VCaP (cell line): ENCODE results near the gene PAFAH1B1.
"Not testable (repeated sequence)": the region's sequence is repeated elsewhere in the genome, so short reads cannot be mapped to it uniquely, and the experiment has no call there.

Experiments
- H3K27ac ChIP-seq: fragments of 450-650 bp; 2 replicates; pipeline ENCODE4 v1.5.1; 2017
- TF ChIP-seq, protein P1 (sequence below): fragments of 450-650 bp; conservative IDR thresholded peaks from 2 replicates; pipeline ENCODE4 v1.5.1; 2017; ENCODE audit warnings: mild to moderate bottlenecking, moderate library complexity

Gene PAFAH1B1

GRCh38 chr17:2560658-2561057, 32.8 kb upstream of the PAFAH1B1 start:
- TF ChIP-seq, protein P1, sequence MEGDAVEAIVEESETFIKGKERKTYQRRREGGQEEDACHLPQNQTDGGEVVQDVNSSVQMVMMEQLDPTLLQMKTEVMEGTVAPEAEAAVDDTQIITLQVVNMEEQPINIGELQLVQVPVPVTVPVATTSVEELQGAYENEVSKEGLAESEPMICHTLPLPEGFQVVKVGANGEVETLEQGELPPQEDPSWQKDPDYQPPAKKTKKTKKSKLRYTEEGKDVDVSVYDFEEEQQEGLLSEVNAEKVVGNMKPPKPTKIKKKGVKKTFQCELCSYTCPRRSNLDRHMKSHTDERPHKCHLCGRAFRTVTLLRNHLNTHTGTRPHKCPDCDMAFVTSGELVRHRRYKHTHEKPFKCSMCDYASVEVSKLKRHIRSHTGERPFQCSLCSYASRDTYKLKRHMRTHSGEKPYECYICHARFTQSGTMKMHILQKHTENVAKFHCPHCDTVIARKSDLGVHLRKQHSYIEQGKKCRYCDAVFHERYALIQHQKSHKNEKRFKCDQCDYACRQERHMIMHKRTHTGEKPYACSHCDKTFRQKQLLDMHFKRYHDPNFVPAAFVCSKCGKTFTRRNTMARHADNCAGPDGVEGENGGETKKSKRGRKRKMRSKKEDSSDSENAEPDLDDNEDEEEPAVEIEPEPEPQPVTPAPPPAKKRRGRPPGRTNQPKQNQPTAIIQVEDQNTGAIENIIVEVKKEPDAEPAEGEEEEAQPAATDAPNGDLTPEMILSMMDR = no peak

DNA sequence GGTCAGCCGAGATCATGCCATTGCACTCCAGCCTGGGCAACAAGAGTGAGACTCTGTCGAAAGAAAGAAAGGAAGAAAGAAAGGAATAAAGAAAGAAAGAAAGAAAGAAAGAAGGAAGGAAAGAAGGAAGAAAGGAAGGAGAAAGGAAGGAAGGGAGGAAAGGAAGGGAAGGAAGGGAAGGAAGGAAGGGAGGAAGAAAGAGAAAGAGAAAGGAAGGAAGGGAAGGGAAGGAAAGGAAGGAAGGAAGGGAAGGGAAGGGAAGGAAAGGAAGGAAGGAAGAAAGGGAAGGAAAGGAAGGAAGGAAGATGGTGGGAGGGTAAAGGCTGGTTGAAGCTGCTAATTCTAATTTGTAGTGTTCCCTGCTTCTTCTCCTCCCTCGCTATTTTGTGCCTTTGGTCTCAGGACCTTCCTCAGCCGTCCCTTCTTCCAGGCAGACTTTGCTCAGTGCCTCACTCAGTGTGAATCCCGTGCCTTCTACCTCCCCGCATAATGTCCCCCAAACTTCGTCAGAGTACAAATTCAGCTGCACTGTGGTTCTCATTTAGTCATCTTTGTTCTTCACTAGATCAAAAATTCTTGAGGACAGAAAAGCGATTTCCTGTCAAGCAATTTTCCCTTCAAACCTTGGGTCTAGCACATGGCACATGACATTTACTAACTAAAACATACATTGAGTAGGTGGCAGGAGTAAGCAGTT, 31.1 kb upstream of the PAFAH1B1 start:
- TF ChIP-seq, protein P1 = no peak
- H3K27ac ChIP-seq = no peak overlapping the region

More at GRCh38 chr17:2560658-2561057, 32.8 kb upstream of the PAFAH1B1 start:
- no peak overlapping the region for H3K27ac ChIP-seq

DNA sequence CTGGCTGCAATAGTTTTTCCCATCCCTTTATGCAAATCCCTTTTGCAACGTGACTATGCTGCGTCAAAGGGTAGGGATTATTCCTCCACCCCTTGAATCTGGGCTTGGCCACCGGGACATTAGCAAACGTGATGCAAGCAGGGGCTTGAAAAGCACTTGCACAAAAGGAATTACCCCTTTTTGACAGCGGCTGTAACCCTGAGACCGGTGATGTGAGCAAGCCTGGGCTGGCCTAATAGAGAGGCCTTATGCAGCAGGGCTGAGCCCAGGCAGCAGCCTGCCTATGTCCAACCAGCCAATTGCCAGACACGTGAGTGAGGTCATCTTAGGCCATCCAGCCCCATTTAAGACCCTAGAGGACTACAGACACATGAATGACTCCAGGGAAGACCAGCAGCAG, 30.4 kb upstream of the PAFAH1B1 start:
- H3K27ac ChIP-seq = no peak overlapping the region
- TF ChIP-seq, protein P1 = no peak

DNA sequence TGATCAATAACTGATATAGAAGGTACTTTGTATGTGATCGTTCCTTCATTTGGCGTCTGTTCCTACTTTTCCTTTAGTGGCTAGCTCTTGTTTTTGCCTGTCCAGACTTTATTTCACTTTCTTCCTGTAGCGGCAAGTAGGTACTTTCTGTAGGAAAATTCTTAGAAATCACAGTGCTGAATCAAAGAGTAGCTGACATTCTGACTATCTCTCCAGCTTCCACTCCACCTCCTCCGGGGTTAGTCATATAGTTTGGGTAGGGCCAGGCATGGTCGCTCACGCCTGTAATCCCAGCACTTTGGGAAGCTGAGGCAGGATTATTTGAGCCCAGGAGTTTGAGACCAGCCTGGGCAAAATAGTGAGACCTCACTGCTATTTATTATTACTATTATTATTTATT, 29.9 kb upstream of the PAFAH1B1 start:
- H3K27ac ChIP-seq = no peak overlapping the region
- TF ChIP-seq, protein P1 = no peak

- TF ChIP-seq, protein P1 = no peak
- no peak overlapping the region for H3K27ac ChIP-seq
Measured at GRCh38 chr17:2564877-2565276, 28.6 kb upstream of the PAFAH1B1 start.

GRCh38 chr17:2566056-2566455, 27.4 kb upstream of the PAFAH1B1 start:
- TF ChIP-seq, protein P1 = no peak
- H3K27ac ChIP-seq = no peak overlapping the region

- no peak overlapping the region for H3K27ac ChIP-seq
- TF ChIP-seq, protein P1 = no peak
Measured at GRCh38 chr17:2571523-2572303, 21.7 kb upstream of the PAFAH1B1 start.

- H3K27ac ChIP-seq = not testable (repeated sequence)
Measured at GRCh38 chr17:2572304-2572609, 21.2 kb upstream of the PAFAH1B1 start.
